ENCODE results near the gene UFSP1. TPM values are rescaled to one million over a fixed set of nuclear protein-coding genes. Genes with fewer than 3 reads are reported as not detected.
"Not testable (repeated sequence)": the region's sequence is repeated elsewhere in the genome, so short reads cannot be mapped to it uniquely, and the experiment has no call there.

The UFSP1 gene
- total RNA-seq, 6 experiments from 2014 or later = 3.2 to 3.6 (median 3.5) TPM

DNA sequence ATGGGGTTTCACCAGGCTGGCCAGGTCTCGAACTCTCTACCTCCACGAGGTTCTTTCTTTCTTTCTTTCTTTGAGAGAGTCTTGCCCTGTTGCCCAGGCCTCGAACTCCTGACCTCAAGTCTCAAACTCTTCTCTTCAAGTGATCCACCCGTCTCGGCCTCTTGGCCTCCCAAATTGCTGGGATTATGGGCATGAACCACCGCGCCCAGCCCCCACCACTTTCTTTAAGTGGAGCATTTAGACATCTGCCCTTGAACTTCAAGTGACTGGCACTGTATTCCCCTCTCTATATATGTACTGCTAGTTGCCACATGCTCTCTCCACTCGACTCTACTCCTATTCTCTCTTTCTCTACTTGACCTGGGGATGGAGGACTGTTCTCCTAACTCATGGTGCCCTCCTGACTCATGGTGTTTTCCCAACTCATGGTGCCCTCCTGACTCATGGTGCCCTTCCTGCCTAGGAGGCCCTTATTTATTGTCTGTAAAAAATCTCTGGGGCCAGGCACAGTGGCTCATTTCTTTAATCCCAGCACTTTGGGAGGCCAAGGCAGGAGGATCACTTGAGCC lies 25.4 kb upstream of the UFSP1 start:
- DNase-seq = no peak
- no peak for TF ChIP-seq CTCF (IDR thresholded peaks at IDR 0.05)
- peaks cover 17% of the 10 kb centered on the region for H3K27me3 Mint-ChIP-seq (ENCODE audit: insufficient read depth)
- H3K9me3 Mint-ChIP-seq = no peaks in the 10 kb centered on the region
- peaks cover 6% of the 10 kb centered on the region; the same call in 1 of the 2 replicates for H3K4me1 Mint-ChIP-seq (ENCODE audit: low read depth)
- H3K36me3 Mint-ChIP-seq (ENCODE audit: low read depth) = no peaks in the 10 kb centered on the region
- H3K4me3 Mint-ChIP-seq = no peak overlapping the region
- no peak overlapping the region for H3K27ac Mint-ChIP-seq

DNA sequence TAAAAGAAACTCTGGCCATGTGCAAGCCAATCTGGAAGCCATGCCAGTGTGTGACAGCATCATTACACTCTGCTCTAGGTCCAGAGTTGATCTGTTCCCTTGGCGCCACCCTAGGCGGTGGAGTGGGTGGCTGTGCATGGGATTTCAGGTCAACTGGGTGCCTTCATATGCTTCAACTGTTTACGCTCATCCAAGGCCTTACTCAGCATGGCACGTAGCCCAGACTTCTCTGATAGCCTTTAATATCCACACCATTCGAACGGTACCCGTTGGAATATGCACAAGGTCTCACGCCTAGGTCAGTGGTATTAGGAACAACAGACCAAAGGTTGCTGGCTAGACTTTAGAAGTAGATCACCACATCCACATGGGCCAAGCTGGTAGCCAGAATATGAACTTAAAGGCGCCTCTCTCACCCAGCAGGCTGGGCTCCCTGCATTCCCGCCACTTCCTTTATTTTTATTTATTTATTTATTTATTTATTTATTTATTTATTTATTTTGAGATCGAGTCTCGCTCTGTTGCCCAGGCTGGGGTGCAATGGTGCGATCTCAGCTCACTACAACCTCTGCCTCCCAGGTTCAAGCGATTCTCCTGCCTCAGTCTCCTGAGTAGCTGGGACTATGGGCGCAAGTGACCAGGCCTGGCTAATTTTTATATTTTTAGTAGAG lies 24.8 kb upstream of the UFSP1 start:
- H3K27ac Mint-ChIP-seq = no peak overlapping the region
- no peak overlapping the region for H3K4me3 Mint-ChIP-seq
- no peaks in the 10 kb centered on the region for H3K9me3 Mint-ChIP-seq
- H3K27me3 Mint-ChIP-seq (ENCODE audit: insufficient read depth) = peaks cover 14% of the 10 kb centered on the region; the same call in 1 of the 2 replicates
- peaks cover 6% of the 10 kb centered on the region; the same call in 1 of the 2 replicates for H3K4me1 Mint-ChIP-seq (ENCODE audit: low read depth)
- TF ChIP-seq CTCF (IDR thresholded peaks at IDR 0.05) = no peak
- no peak for DNase-seq
- H3K36me3 Mint-ChIP-seq (ENCODE audit: low read depth) = no peaks in the 10 kb centered on the region

GRCh38 chr7:100911484-100911883 lies 22.0 kb upstream of the UFSP1 start:
- DNase-seq = no peak
- Mint-ChIP-seq H3K27ac (no peak overlapping the region), H3K27me3 (ENCODE audit: insufficient read depth) (peaks cover 20% of the 10 kb centered on the region), H3K4me3 (no peak overlapping the region), H3K36me3 (ENCODE audit: low read depth) (peaks cover 6% of the 10 kb centered on the region), H3K4me1 (ENCODE audit: low read depth) (peaks cover 3% of the 10 kb centered on the region; the same call in 1 of the 2 replicates), H3K9me3 (peaks cover 8% of the 10 kb centered on the region; the same call in 1 of the 2 replicates)
- no peak for TF ChIP-seq CTCF (IDR thresholded peaks at IDR 0.05)

GRCh38 chr7:100910443-100910842 lies 20.9 kb upstream of the UFSP1 start:
- peaks cover 20% of the 10 kb centered on the region for H3K27me3 Mint-ChIP-seq (ENCODE audit: insufficient read depth)
- H3K27ac Mint-ChIP-seq; H3K36me3 Mint-ChIP-seq (ENCODE audit: low read depth); DNase-seq; H3K4me3 Mint-ChIP-seq; H3K4me1 Mint-ChIP-seq (ENCODE audit: low read depth); H3K9me3 Mint-ChIP-seq: not testable (repeated sequence)

- Mint-ChIP-seq H3K27me3 (ENCODE audit: insufficient read depth) (peaks cover 20% of the 10 kb centered on the region), H3K36me3 (ENCODE audit: low read depth) (peaks cover 6% of the 10 kb centered on the region), H3K4me3 (no peak overlapping the region), H3K27ac (no peak overlapping the region), H3K4me1 (ENCODE audit: low read depth) (no peaks in the 10 kb centered on the region), H3K9me3 (peaks cover 8% of the 10 kb centered on the region; the same call in 1 of the 2 replicates)
- TF ChIP-seq CTCF (IDR thresholded peaks at IDR 0.05) = no peak
- no peak for DNase-seq
Measured at GRCh38 chr7:100908512-100908911, 19.0 kb upstream of the UFSP1 start.

DNA sequence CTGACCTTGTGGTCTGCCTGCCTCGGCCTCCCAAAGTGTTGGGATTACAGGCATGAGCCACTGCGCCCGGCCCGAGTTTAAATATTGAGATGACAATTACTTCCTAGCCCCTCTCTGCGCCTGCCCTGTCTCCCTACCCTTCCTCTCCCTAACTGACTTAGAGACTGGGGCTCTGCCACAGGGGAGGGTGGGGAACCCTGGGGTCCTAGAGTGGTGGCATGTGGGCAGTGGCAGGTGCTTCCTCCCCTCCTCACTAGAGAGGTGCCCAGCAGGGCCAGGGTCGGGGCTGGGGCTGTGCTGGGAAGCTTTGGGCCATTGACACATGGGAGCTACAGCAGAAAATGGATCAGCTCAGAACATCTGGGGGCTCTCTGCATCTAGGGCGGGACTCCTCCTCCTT lies 13.1 kb upstream of the UFSP1 start:
- no peaks in the 10 kb centered on the region for H3K4me1 Mint-ChIP-seq (ENCODE audit: low read depth)
- no peak overlapping the region for H3K27ac Mint-ChIP-seq
- 0 out of 2 replicates have a peak, but pooled peaks cover 3% of the 10 kb centered on the region for H3K9me3 Mint-ChIP-seq
- H3K36me3 Mint-ChIP-seq (ENCODE audit: low read depth) = no peaks in the 10 kb centered on the region
- no peak for DNase-seq
- H3K4me3 Mint-ChIP-seq = no peak overlapping the region
- no peak for TF ChIP-seq CTCF (IDR thresholded peaks at IDR 0.05)
- peaks cover 17% of the 10 kb centered on the region for H3K27me3 Mint-ChIP-seq (ENCODE audit: insufficient read depth)
